SIG-M5 treated with dmso at 0.1 percent for 504 hours (cell line): Measurements from ENCODE around the gene GALNT1.

ENCODE experiments used
- DNase-seq: peaks from one replicate; lab custom pipeline; 2025; ENCODE audit not compliant: unreplicated experiment; lab: John Stamatoyannopoulos, UW

GALNT1 gene

DNA sequence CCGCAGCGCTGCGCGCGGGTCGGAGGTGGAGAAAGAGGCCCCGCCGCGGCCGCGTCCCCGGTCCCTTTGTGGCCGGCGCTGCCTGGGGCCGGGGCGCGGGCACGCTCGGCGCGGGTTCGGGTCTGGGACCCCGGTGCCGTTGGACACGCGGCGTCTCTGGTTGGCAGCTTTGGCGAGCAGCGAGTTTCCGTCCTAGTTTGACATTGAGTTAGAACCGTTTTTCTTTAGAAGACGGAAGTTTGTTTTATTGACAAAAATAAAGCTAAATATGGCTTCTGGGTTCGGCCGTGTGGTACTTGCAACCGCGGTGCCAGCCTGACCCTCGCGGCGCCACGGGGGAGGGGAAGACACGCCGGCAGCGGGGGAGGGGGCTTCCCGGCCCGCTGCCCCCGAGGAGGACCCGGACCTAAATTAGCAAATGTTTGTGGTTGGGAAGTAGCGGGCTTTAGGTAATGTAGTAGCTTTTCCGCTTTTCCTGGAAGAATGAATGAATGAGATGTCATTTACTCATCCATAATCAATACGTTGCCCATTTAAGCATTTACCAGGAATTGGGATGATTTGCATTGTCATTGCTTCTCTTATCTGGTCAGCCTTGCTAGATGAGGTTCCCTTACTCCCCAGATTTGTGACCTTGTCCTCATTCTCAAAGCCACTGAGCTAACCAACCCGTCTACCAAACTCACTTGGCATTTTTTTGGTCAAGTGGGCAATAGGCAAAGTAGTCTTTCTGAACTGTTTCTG, 530 bp downstream of the GALNT1 start:
- DNase-seq = peak; percentile 38

DNA sequence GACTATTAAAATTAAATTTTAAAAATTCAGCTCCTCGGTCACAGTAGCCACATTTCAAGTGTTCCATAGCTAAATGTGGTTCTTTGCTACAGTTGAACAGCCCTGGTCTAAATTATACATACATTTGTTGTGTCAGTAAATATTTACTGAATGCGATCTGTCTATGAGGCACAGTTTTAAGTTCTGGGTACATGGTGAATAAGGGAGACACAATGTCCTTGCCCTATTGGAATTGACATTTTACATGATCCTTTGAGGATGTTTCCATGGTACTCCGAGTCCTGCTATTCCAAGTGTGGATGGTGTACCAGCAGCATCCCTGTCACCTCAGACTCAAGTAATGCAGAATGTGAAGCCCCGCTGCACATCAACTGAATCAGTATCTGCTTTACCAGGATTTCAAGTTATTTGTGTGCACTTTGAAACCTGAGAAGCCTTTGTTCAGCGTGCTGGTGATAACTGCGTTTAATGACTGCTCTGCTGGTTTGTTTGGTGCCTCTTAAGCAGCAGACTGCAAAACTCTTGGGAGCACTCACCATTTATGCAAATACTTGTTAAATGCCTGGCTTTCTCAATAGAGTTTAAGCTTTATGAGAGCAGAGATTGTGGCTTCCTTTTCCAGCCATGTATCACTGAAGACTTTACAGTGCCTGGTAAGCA, 1.5 kb downstream of the GALNT1 start:
- no peak for DNase-seq

DNA sequence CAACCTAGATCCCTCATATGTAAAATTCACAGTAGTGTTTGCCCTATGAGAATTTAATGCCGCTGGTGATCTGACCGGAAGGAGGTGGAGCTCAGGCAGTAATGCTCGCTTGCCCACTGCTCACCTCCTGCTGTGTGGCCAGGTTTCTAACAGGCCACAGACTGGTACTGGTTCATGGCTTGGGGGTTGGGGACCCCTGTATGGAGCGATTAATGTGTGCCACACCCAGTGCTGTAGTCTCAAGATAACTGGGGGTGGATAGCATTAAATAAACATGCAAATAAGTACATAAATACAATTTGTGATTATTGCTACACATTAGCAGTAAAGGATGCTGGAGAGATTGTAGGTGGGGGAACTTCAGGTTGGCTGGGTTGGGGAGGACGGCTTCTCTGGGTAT, 3.2 kb downstream of the GALNT1 start:
- no peak for DNase-seq

DNA sequence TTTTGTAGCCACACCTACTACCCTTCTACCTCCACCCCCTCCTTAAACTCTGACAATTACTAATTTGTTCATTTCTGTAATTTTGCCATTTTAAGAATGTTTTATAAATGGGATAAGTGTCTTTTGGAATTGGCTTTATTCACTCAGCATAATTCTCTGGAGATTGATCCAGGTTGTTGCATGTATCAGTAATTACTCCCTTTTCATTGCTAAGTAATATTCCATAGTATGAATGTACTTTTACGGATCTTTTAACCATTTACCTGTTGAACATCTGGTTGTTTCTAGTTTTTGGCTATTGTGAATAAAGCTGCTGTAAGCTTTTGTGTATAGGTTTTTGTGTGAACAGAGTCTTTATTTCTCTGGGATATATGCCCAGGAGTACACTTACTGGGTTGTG, 4.1 kb downstream of the GALNT1 start:
- DNase-seq = no peak

DNA sequence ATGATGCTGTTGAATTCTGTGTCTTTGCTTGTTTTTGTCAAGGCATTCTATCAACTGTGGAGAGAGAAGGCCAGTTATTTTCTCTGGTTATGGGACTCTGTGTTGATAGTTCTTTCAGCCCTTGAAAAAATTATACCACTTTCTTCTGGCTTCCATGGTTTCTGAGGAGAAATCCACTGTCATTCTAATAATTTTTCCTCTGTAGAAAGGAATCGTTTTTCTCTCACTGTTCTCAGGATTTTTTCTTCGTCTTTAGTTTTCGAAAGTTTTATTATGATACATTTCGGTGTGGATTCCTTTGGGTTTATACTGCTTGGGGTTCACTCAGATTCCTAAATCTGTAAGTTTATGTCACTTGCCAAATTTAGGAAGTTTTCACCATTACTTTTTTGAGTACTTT, 6.6 kb downstream of the GALNT1 start:
- DNase-seq = no peak

DNA sequence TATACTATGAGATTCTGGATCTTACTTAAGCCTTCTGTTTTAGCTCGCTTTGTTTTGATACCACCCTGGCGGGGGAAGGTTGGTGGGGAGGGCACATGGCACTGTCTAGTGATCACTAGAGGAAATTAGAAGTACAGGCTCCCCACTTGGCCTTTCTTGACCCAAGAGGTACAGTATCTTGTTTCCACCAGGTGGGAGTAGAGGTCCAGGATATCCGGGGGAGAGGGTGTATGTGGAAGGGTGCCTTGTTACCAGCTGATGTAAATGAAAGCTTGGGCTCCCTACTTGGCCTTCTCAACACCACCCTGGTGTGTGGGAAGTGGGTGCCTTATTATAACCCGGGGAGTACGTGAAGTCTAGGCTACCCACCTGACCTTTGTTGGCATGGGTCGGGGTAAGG, 7.5 kb downstream of the GALNT1 start:
- DNase-seq = no peak

DNA sequence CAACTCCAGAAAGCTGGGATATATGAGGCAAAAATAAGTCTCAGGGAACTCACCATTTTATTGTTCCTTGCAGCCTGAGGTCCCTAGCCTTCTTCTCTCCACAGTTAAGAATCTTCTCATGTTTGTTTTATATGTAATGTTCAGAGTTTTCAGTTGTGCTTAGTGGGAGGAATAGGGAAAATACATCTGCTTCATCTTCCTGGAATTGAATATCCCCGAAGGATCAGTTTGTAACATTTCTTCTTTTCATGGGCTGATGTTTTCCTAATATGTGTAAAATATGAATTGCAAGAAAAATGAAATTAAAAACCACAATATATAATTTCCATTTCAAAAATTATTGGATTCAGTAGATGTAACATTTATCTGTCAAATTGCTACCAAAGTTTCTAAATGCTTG, 8.0 kb downstream of the GALNT1 start:
- no peak for DNase-seq

DNA sequence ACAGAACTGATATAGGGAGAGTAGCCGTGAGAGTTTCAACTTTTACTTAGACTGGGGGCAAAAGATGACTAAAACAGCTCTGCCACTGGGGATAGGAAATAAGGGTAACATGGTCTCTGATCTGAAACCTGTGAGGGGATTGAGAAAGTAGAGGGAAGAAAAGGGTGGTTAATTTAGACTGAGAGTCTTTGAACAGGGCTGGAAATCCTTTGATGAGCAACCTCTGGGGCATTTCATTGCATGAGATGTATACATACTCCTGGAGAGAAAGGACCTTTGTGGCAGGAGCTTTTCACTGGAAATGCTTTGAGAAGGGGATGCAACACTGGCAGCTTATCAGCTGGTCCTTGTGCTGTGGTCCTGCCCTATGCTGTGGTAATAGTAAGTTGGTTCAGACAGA, 9.4 kb downstream of the GALNT1 start:
- DNase-seq = no peak

DNA sequence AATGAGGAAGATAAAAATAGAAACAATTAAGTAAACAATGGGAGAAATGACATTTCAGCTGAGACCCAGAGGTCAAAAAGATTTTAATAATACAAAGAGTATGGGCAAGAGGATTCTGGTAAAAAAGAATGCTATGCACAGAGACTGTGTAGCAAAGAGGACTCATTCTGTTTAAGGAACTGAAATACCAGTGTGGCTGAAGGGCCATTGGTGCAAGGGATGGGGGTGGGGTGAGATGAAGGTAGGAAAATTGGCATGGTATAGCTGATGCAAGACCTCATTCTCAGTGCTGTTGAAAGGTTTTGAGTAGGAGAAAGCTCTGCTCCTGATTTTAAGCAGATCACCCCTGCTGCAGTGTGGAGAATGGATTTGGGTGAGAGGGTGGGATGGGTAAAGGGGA, 10.8 kb downstream of the GALNT1 start:
- peak; percentile 82 for DNase-seq

DNA sequence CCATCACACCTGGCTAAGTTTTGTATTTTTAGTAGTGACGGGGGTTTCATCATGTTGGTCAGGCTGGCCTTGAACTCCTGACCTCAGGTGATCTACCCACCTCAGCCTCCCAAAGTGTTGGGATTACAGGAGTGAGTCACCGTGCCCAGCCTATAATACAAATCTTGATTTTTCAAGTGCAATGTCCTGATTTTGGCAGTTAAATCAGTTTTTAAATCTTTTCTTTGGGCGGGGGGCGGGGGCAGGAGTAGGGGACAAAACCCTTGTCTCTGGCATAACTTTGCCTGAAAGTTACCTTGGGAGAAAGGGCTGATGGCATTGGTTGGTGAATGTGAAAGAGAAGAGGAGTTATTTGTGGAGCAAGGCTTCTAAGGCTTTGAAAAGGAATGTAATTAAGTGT, 12.3 kb downstream of the GALNT1 start:
- DNase-seq = no peak

DNA sequence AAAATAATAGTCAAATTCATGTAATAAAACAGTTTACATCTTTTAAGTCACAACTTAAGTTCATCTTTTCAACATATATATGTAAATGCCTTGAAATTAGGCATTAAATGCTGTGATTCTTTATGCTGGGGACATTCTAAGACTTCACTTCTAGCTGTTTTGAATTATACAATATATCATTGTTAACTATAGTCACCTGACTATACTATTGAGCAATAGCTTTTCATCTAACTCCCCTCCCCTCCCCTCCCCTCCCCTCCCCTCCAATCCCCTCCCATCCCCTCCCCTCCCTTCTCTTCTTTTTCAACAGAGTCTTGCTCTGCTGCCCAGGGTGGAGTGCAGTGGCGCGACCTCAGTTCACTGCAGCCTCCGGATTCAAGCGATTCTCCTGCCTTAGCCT, 16.2 kb downstream of the GALNT1 start:
- no peak for DNase-seq

DNA sequence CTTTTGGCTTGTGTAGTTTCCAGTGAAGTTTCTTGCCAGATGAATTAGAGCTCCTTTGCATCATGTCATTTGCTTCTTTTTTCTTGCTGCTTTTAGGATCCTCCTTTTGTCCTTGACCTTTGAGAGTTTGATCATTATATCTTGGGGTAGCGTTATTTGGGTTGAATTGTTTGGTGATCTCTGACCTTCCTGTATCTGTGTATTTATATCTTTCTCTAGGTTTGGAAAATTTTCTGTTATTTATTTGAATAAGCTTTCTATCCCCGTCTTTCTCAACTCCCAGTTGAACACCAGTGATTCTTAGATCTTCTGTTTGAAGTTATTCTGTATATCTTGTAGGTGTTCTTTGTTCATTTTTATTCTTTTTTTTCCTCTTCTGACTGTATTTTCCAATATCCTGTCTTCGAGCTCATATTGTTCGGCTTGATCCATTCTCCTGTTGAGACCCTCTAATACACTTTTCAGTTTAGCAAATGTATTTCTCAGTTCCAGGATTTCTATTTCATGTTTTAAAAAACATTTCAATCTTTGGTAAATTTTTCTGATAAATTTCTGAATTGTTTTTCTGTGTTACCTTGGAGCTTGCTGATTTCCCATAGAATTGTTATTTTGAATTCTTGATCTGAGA, 20.8 kb downstream of the GALNT1 start:
- DNase-seq = no peak

DNA sequence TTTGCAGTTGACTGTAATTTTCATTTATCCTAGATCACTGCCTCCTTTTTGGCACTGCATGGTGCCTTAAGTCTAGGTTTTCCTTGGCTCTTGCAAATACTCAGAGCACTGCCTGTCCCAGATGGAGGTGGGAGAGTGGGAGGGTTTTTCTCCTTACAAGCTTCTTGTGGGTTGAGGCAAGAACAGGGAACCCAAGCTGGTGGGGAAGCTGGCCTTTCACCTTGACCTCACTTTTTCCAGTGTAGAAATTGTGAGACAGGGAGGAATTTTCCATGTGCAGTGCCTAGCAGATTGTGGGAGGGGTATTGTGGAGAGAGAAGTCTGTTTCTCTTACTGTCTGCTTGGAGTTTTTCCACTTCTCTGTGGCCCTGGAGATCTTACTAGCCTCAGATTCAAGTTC, 21.5 kb downstream of the GALNT1 start:
- DNase-seq = no peak

DNA sequence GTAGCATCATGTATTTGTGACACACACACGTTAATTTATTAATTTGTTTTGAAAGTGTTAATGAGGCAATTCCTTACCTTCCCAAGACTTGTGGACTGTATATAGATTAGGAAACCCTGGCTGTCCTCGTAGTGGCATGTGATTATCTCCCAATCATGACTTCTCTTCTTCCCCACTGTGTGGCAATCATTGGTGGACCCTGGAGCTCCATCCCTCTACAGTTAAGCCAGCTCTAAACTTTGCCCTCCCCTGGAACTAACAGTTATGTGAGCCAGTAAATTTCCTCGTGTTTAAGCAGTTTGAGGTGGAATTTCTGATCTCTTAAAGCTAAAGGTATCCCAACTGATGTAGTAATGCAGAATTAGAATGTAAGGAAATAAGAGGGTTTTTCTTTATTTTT, 22.0 kb downstream of the GALNT1 start:
- DNase-seq = no peak

DNA sequence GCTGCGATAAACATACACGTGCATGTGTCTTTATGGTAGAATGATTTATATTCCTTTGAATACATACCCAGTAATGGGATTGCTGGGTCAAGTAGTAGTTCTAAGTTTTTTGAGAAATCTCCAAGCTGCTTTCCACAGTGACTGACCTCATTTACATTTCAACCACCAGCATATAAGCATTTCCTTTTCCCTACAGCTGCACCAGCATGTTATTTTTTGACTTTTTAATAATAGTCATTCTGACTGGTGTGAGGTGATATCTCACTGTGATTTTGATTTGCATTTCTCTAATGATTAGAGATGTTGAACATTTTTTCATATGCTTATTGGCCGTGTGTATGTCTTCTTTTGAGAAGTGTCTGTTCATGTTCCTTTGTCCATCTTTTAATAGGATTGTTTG, 22.8 kb downstream of the GALNT1 start:
- DNase-seq = no peak

DNA sequence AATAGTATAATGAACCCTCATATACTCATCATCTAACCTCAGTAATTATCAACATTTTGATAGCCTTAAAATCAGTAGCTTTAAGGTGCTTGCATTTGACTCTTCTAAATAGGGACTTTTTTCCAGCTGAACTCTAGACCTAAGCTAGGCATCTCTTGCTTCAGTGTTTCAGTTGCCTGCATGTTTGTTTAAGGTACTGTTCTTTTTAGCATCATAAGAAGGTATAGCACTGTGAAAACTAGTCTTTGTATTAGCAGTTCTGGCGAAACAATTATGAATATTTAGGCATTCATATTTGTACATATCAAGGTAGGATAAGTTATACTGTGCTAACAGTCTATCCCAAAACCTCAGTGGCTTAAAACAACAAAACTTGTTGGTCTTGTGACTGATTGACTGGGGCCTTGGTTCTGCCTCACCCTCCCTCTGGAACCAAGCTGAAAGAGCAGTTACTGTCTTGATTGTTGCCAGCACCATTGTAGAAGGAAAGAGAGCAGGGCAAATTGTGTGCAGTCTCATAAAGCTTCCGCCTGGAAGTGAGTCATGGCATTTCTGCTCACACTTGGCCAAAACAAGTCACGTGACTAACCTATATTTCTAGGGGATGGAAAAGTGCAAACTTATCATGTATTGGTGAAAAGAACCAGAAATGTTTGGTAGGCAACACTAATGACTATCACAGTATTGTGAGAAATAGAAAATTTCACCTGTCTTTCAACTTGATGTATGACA, 24.3 kb downstream of the GALNT1 start:
- no peak for DNase-seq

DNA sequence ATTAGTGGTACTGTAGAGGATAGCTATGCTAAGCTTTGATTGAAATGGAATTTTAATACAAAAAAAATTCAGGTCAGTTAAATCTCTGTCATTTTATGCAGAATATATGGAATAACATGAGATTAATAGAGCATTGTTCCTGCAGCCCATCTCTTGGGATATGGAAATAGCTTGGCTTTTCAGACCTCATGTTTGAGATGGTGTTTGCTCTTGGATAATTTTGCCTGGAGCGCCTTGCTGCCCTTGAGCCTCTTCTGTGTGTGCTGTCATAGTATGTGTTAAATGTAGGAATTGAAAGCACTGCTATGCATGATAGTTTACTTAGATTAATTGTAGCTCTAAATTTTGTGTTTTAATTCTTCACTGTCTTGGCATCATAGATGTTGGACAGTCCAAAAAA, 27.7 kb downstream of the GALNT1 start:
- DNase-seq = no peak

DNA sequence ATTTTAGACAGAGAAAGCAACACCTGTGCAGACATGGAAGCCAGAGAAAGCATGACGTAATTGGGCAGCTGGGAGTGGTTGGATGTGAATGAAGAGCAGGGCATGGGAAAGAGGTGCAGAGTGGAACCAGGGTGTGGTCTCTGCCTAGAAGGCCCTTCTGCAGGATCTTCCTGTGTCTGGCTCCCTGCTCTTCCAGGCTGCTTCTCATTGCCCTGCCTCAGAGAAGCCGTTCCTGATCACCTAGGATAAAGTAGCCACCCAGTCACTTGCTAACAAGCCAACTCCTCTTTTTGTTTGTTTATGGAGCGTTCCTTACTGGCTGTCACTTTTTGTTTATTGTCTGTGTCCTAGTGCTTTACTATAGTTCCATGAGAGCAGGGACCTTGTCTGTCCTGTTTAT, 28.5 kb downstream of the GALNT1 start:
- DNase-seq = no peak

DNA sequence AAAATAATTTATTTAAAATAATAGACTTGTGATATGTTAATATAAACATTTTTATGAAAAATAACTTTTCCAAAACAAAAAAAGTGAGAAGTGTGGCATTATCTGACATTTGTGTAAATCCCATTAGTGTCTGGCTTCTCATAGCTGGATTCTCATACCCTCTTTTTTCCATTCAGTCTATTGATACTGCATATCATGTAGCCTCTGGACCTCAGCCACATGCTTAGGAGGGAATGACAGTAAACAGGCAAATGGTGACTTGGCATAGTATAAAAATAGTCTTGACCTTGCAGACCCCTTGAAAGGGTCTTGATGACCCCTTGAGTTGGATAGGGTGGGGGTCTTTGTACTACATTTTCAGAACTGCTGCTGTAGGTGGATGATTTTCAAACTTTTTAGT, 29.2 kb downstream of the GALNT1 start:
- no peak for DNase-seq

DNA sequence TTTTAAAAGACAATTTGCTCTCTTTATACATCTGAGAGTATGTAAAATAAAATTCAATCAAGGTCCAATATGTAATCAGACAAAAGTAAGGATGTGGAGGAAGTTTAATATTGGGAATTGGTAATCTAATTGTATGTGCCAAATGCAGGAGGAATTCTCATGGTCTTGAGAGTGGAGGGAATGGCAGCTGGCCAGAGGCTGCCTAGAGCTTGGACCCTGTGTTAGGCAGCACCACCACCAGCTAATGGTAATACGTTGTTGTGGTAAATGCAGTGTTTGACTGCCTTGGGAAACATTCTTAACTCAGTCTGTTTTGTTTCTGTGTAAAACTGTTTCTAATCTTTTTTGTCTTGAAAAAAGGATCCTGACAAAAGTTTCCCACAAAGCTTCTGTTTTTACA, 30.0 kb downstream of the GALNT1 start:
- DNase-seq = no peak

DNA sequence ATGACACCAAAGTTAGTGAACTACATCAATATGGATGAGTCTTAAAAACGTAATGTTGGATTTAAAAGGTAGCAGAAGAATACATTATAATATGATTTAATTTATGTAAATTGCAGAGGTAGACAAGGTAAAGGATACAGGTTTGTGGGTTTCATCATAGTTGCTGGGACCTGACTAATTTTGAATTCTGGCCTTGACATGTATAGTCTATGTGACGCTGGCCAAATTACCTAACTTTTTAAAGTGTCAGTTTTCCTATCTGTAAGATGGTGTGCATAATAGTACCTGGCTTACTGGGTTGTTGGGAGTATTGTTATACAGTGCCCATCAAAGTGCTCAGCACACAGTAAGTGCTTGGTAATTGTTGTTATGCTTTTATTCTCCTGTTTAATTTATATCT, 34.5 kb downstream of the GALNT1 start:
- no peak for DNase-seq
